ENCODE results near the gene RHBDD1.

DNA sequence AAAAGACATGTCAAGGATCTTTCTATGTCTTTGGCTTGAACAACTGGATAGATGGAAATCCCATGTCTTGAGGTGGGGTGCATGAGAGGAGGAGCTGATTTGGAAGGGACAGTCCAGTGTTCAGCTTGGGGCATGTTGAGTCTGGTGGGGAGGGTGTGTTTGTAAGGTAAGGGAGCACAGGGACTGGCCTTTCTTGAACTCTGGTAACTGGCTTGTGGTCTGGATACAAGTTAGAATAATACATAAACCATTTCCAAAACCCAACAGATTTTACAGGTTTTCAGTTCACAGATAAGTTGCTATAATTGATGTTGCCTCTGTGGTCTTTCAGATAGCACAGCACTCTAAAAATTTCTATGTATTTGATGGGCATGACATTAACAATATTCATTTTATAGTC, 24.2 kb downstream of the RHBDD1 start:
- TF ChIP-seq, protein P1, sequence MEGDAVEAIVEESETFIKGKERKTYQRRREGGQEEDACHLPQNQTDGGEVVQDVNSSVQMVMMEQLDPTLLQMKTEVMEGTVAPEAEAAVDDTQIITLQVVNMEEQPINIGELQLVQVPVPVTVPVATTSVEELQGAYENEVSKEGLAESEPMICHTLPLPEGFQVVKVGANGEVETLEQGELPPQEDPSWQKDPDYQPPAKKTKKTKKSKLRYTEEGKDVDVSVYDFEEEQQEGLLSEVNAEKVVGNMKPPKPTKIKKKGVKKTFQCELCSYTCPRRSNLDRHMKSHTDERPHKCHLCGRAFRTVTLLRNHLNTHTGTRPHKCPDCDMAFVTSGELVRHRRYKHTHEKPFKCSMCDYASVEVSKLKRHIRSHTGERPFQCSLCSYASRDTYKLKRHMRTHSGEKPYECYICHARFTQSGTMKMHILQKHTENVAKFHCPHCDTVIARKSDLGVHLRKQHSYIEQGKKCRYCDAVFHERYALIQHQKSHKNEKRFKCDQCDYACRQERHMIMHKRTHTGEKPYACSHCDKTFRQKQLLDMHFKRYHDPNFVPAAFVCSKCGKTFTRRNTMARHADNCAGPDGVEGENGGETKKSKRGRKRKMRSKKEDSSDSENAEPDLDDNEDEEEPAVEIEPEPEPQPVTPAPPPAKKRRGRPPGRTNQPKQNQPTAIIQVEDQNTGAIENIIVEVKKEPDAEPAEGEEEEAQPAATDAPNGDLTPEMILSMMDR (IDR thresholded peaks at IDR 0.05; ENCODE audit: poor library complexity) = no peak
- TF ChIP-seq EZH2 (IDR thresholded peaks at IDR 0.05; ENCODE audit: borderline replicate concordance) = no peak
- TF ChIP-seq EZH2phosphoT487 (IDR thresholded peaks at IDR 0.05; ENCODE audit: low read depth, severe bottlenecking, unreplicated experiment) = no peak

All from hepatocyte (in vitro differentiated cells).